Kidney (tissue), 14 donors: Measurements from ENCODE around the gene XAF1. TPM values are rescaled to one million over a fixed set of nuclear protein-coding genes. Genes with fewer than 3 reads are reported as not detected.

Experiments used
- DNase-seq, 5 donors: peaks; one replicate each; pipeline ENCODE4 v3.0.0-alpha.2; 2013 to 2020
- FAIRE-seq: peaks from 2 replicates; lab custom pipeline; 2012; peaks lifted over from hg19 to GRCh38; lab: Jason Lieb, UNC
- H3K27ac ChIP-seq, 2 donors: one replicate each; pipeline ENCODE4 v1.7.0; 2013; ENCODE audit warnings: low read depth in 2 of 2, low read length in 2 of 2, inconsistent platforms in 1 of 2
- H3K27me3 ChIP-seq: one replicate; pipeline ENCODE4 v1.7.1; 2013; ENCODE audit warnings: low read length, inconsistent platforms; ENCODE audit not compliant: control insufficient read depth, insufficient read depth
- H3K36me3 ChIP-seq, 3 donors: one replicate each; pipeline versions ENCODE4 v1.7.0 to v1.7.1; 2013; ENCODE audit warnings: low read length in 3 of 3, control low read depth in 1 of 3, inconsistent platforms in 1 of 3; ENCODE audit not compliant: insufficient read depth in 3 of 3, control insufficient read depth in 2 of 3
- H3K4me1 ChIP-seq, 3 donors: one replicate each; pipeline versions ENCODE4 v1.7.0 to v1.7.1; 2013; ENCODE audit warnings: low read length in 3 of 3, inconsistent platforms in 1 of 3, low read depth in 1 of 3; ENCODE audit not compliant: control insufficient read depth in 2 of 3, insufficient read depth in 2 of 3
- H3K4me3 ChIP-seq, 3 donors: one replicate each; pipeline versions ENCODE4 v1.7.0 to v1.8.1; 2013; ENCODE audit warnings: low read length in 3 of 3, control low read depth in 1 of 3, inconsistent platforms in 1 of 3
- H3K9ac ChIP-seq, 3 donors: one replicate each; pipeline versions ENCODE4 v1.7.0 to v1.7.1; 2013; ENCODE audit warnings: low read length in 3 of 3, control low read depth in 1 of 3, inconsistent platforms in 1 of 3
- H3K9me3 ChIP-seq, 3 donors: one replicate each; pipeline versions ENCODE4 v1.7.0 to v1.7.1; 2013; ENCODE audit warnings: low read length in 3 of 3, control low read depth in 1 of 3, inconsistent platforms in 1 of 3; ENCODE audit not compliant: control insufficient read depth in 2 of 3, insufficient read depth in 1 of 3
- CTCF ChIP-seq: IDR thresholded peaks from 3 replicates; pipeline ENCODE4 v1.5.1; 2012; ENCODE audit warnings: mild to moderate bottlenecking, moderate library complexity, borderline replicate concordance; ENCODE audit not compliant: insufficient read depth; ENCODE audit errors: extremely low read depth
- intact Hi-C: fragments of 100-400 bp; cut with DNase I; formaldehyde crosslinking; loops from one replicate; pipeline ENCODE4 v1.11.1; 2022
- polyA plus RNA-seq: library from polyadenylated mRNA; stranded (reverse); fragments of 350-450 nt; fragmentation: Illumina TruSeq; extraction: RNeasy Lipid Tissue Mini Kit (QIAGEN cat#74804); gene quantifications from one replicate; pipeline ENCODE4 v1.2.3, GENCODE V29; 2014; ENCODE audit warnings: low read depth, low replicate concordance; ENCODE audit not compliant: insufficient read depth
- total RNA-seq: library from RNA; stranded (reverse); fragmentation: NEBNext Ultra II Directional; extraction: Animal tissue kit (Norgen Biotek cat#: 25700); gene quantifications from one replicate; pipeline ENCODE4 v1.2.1, GENCODE V29; 2021
- donor health status: control.
- donor health status: control.
- donor health status: control.
- donor health status: control.
- donor health status: control.
- donor health status: DM: yes; HTN: yes; CAD: no.
- donor health status: Normal renal cell carcinoma (clear cell type).

XAF1 gene
- total and polyA plus RNA-seq, 2 donors from 2014 or later = 7.9 to 35.3 TPM

DNA sequence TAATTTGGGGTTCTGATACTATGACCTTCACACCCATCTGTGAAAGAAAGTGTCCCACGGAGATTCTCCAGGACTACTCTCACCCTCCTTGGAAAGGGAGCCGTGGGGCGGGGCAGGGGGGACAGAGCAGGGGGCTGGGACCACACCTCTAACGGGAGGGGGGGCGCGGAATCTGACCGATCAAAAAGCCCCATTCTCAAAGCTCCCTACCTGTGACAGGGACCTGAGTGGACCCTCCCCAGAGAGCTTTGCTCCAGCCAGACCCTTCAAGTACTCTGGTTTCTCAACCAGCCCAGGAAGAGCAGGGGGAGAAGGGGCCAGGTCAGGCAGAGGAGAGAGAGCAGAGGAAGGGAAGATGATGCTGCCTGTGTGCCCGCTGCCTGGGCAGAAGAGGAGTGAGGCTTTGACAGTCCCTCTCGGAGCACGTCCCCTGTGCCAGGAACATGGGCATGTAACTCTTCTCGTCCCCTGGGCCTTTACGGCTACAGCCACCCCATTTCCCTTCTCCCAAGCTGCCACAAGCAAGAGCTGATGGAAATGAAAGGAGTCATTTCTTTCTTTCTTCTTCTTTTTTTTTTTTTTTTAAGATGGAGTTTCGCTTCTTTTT, 682 bp downstream of the XAF1 start:
- Histone ChIP-seq H3K27me3 (no peaks in the 10 kb centered on the region), H3K4me1 (peaks cover 0 to 19% (median 0%) of the 10 kb centered on the region in 3 donors), H3K36me3 (no peaks in the 10 kb centered on the region), H3K9ac (peak overlapping the region in 2 of 3 donors; percentile 71), H3K4me3 (peak overlapping the region in 2 of 3 donors; percentile 83 to 92), H3K27ac (no peak overlapping the region), H3K9me3 (no peaks in the 10 kb centered on the region)
- FAIRE-seq (no peak), DNase-seq (no peak)
- no peak for TF ChIP-seq CTCF
- intact Hi-C loops = no loop called here

- no peak overlapping the region for H3K4me3 ChIP-seq
- DNase-seq (no peak), FAIRE-seq (no peak)
- H3K9me3 ChIP-seq = no peaks in the 10 kb centered on the region
- no peaks in the 10 kb centered on the region for H3K36me3 ChIP-seq
- no peak for TF ChIP-seq CTCF
- peaks cover 0 to 16% (median 0%) of the 10 kb centered on the region in 3 donors for H3K4me1 ChIP-seq
- no peak overlapping the region for H3K9ac ChIP-seq
- no peak overlapping the region for H3K27ac ChIP-seq
- H3K27me3 ChIP-seq = no peaks in the 10 kb centered on the region
- intact Hi-C loops = no loop called here
These were observed 1.9 kb downstream of the XAF1 start for GRCh38 chr17:6757747-6758146.

GRCh38 chr17:6761779-6762178, 5.9 kb downstream of the XAF1 start:
- Histone ChIP-seq H3K9ac (no peak overlapping the region), H3K4me1 (peaks cover 0 to 6% (median 0%) of the 10 kb centered on the region in 3 donors), H3K9me3 (no peaks in the 10 kb centered on the region), H3K27ac (no peak overlapping the region), H3K4me3 (no peak overlapping the region), H3K36me3 (peaks cover 0 to 5% (median 0%) of the 10 kb centered on the region in 3 donors), H3K27me3 (no peaks in the 10 kb centered on the region)
- FAIRE-seq (no peak), DNase-seq (no peak)
- intact Hi-C loops = no loop called here
- TF ChIP-seq CTCF = no peak

DNA sequence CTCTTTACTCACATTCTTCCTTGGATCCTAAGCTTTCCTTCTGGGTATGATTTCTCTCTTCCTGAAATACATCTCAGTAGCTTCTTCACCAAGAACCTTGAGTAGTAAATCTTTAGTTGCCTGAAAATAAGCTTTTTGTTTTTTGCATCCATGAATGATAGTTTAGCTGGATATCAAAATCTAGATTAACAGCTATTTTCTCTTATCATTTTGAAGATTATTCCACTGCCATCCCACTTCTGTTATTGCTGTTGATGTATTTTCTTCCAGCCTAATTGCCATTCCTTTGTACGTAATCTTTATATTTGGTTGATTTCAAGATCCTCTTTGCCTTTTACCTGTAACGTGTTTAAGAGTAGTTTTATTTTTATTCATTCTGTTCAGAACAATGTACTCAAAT, 12.6 kb downstream of the XAF1 start:
- no peak overlapping the region for H3K27ac ChIP-seq
- TF ChIP-seq CTCF = no peak
- H3K4me1 ChIP-seq = no peaks in the 10 kb centered on the region
- H3K36me3 ChIP-seq = peaks cover 0 to 36% (median 15%) of the 10 kb centered on the region in 3 donors
- H3K9ac ChIP-seq = no peak overlapping the region
- H3K4me3 ChIP-seq = no peak overlapping the region
- FAIRE-seq (no peak), DNase-seq (no peak)
- no peaks in the 10 kb centered on the region for H3K27me3 ChIP-seq
- H3K9me3 ChIP-seq = peaks cover 0 to 10% (median 2%) of the 10 kb centered on the region in 3 donors
- intact Hi-C loops = no loop called here
